ENCODE results near the gene EIF5.
"Not testable (repeated sequence)": the region's sequence is repeated elsewhere in the genome, so short reads cannot be mapped to it uniquely, and the experiment has no call there.

The EIF5 gene

DNA sequence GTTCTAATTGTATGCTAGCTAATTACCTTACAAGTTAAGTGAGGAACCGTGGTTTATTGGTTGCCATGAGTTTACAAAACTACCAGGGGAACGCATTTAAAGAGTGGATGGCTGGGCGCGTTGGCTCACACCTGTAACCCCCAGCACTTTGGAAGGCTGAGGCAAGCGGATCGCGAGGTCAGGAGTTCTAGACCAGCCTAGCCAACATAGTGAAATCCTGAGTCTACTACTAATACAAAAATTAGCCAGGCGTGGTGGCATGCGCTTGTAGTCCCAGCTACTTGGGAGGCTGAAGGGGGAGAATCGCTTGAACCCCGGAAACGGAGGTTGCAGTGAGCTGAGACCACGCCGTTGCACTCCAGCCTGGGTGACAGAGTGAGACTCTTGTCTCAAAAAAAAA is 2.2 kb downstream of the EIF5 start:
- no peak for DNase-seq (ENCODE audit: low read depth in 2 of 2)

DNA sequence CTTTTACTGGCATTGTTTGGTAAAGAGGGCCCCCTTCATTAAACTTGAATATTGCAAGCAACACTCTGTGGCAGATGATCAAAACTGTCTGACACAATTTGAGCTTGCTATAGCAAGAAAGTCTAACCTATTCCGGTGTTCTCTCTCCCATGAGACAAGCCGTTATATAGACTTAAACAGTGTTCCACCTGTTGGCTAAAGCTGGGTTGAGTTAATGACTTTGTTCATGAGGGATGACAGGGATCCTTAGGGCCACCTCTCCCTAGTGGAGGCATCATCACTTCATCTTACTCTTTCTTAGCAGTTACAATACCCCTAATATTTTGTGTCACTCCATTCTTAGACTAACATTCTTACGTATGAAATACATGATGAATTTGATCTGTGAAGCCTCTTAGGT is 3.8 kb downstream of the EIF5 start:
- no peak for DNase-seq (ENCODE audit: low read depth in 2 of 2)

DNA sequence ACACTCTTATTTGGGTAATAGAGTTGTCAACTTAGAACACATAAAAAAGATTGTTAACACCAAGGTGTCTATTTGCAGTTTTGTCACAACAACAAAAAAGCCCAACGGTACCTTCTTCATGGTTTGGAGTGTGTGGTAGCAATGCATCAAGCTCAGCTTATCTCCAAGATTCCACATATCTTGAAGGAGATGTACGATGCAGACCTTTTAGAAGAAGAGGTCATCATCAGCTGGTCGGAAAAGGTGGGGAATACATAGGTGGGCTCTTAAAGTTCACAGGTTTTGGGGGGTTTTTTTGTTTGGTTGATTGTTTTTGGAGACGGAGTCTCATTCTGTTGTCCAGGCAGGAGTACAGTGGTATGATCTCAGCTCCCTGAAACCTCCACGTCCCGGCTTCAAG is 5.5 kb downstream of the EIF5 start:
- DNase-seq (ENCODE audit: low read depth in 2 of 2) = no peak

DNA sequence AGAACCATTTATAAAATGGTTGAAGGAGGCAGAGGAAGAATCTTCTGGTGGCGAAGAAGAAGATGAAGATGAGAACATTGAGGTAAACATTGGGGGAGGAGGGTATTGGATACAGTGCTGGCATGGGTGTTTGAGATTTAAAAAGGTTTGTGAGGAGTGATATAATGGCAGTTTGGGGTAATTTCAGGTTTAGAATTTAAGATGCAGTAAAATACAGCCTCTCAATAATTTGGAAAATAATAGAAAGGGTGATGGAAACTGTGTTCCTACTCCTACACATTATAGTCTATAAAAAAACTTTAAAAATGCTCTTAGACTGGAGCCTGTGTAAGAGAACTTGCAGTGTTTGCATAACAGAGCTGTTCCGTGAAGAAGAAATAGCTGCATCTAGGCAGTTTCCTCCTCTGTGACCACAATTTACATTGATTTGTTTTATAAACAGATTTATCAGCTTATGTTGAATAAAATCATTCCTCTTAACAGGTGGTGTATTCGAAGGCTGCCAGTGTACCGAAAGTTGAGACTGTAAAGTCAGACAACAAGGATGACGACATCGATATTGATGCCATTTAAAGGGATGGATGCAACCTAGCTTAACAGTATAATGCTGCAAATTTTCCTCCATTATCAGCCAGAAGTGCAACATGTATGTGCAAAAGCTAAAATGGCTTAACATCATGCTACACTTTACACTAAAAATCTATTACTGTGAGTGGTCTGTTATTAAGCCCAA is 6.6 kb downstream of the EIF5 start:
- DNase-seq (ENCODE audit: low read depth in 2 of 2) = no peak

DNA sequence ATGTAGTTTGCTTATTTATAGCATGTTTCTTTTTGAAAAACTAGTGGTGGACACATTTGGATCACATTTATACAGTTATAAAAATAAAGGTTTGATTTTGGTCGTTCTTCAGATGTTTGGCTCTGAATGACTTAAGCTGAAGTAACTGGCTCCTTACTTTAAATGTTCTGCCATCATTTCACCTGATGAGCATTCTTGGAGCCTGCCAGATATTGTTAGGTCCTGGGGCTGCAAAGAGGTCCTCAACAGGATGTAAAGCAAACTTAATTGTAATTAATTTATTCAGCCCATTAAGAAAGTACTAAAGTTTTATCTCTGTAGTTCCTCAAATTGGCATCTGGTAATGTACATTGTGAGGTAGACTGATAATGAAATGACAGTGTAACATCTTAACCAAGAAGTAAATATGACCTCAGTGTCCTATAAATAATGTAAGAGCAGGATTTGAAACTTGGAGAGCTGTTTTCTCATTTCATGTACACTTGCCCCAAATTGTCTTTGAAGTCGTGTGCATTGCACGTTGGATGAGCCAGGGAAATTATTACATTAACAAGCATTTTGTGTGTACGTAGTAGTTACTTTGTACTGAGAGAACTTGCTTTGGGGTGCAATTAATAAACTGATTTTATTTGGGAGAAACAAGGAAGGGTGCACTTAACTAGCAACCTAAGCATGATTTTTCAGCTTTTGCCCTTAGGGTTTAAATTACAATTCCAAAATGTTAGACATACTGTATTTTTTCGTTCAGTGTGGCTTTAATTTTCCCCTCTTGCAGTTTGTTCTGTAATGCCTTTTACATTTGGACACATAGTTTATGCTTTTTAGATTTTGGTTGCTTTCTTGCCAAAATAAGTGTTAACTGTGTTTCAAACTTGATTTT is 7.5 kb downstream of the EIF5 start:
- no peak for DNase-seq (ENCODE audit: low read depth in 2 of 2)

DNA sequence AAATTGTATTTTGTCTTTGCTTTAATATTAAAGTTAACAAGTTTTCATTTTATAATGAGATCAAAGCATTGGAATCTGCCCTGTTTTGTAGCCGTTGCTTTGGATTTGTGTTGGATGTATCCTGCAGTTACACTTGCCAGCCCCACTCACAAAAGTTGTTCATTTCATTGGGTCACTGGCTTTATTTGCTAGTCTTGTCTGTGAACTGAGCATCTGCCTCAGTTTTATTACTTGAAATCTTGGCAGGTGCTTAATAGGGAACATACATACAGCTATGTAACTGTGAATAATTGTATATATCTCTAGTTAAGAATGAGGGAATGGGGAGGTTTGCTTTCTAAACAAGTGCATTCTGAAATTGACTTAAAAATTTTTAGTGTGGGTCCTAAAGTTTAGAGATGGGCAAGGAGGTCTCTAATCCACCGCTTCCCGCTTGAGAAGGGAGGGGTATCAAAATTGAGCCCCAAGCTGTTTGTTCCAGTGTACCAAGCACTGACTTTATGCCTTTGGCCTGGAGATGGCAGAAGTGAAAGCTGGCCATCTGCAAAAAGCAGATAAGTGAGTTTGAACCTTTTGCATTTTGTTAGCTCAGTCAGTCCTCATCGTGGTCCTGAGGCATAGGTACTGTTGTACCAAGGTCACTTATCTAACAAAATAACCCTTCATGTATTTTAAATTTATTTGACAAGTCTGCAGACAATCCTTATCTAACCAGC is 9.3 kb downstream of the EIF5 start:
- DNase-seq (ENCODE audit: low read depth in 2 of 2) = no peak

DNA sequence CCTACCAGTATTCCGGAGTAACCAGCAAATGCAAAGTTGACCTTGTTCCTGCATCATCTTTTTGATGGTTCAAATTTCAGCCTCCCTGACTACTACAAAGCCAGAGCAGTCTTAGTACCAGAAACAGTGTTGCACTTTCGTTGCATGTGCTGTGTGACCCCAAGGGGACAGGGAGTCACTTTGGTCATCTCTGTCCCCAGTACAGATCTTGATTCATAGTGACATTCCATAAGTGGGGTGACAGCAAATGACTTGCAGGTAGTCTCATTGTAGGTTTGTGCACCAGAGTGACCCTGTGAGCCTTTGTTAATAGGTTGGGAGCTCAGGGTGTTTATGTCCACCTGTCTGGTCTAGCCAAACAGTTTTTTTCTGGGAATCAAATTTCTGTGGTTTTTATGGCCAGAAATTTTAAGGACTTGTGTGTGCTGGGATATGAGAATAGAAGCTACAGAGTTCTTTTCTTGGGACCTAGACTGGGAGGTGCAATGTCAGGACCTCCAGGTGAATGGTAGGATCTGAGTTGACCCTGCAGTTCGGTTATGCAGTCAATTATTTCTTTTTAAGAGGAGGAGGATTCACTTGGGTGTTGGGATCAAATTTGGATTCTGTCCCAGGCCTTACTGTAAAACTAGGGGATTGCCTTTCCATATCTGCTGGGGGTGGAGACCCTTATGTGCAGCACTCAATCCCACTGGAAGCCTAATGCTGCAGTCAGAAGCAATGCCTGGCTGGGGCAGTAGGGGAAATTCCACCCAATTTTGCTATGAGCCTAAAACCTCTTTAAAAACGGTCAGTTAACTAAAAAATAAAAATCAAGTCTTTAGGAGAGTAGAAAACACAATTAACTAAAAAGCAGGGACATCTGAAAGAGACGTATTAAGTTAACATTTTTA is 10.1 kb downstream of the EIF5 start:
- DNase-seq (ENCODE audit: low read depth in 2 of 2) = no peak

DNA sequence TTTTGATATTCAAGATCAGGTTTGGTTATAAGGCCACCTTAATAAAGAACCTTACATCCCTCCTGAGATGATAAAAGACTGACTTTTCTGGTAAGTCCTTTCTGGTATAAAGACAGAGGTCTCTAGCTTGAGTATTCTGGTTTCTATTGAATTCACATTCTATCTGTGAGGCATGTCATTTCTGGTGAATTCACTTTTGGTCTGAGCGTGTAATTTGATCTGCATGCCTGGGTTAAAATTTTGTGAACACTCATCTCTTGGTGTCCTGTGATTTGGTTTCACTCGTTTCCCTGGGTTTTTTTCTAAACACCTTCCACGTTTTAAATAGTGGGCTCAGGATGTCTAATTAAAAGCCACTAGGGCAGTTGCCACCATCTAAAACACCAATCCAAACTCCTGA is 12.2 kb downstream of the EIF5 start:
- no peak for DNase-seq (ENCODE audit: low read depth in 2 of 2)

DNA sequence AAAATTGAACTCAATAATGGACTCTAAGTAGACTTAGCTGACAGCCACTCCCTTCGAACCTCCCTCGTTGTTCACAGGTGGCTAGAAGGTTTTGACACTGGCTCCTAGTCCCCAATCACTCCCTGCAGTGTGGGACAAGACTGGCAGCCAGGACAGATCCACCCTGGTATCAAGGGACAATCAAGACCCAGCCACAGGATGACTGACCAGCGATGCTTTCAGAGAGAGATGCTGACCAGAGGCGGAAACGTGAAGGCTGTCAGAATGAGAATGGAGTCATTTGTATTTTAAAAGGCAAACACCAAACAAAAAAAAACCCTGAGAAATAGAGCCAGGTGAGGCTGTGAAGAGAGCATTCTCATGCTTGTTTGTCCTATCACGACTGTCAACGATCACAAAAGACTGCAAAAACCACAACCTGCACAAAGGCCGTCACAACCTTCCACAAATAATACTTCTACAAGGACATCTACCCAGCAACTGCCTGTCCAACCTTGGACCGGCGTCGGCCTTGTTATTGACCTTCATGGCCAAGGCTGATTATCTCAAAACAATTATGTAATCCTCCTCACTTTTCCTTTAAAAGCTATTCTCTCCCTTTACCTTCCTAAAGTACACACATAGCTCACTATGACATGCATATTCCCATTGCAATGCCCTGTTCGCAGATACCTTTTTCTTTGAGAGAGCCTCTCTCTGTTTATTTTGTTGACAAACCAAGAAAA is 13.2 kb downstream of the EIF5 start:
- no peak for DNase-seq (ENCODE audit: low read depth in 2 of 2)

DNA sequence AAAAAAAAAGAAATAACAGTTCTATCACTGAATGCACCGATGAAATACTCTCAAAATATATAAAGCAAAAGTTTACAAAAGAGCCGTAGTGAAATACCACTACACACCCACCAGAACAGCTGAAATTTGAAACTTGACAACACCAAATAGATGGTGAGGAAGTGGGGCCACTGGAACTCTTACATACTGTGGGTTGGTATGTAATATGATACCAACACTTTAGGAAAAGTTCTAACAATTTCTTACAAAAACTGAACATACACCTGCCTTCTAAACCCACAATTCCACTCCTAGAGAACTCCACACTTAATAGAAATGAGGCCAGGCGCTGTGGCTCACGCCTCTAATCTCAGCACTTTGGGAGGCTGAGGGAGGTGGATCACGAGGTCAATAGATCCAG is 14.1 kb downstream of the EIF5 start:
- DNase-seq (ENCODE audit: low read depth in 2 of 2) = no peak

DNA sequence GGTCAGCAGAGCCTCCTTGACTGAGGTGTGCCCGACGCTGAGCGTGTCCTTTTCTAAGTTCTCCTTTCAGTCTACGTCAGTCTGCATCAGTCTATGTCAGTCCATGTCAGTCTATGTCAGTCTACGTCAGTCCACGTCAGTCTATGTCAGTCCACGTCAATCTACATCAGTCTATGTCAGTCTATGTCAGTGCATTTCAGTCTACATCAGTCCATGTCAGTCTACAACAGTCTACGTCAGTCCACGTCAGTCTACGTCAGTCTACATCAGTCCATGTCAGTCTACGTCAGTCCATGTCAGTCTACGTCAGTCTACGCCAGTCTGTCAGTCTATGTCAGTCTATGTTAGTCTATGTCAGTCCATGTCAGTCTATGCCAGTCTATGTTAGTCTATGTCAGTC is 15.9 kb downstream of the EIF5 start:
- no peak for DNase-seq (ENCODE audit: low read depth in 2 of 2)

DNA sequence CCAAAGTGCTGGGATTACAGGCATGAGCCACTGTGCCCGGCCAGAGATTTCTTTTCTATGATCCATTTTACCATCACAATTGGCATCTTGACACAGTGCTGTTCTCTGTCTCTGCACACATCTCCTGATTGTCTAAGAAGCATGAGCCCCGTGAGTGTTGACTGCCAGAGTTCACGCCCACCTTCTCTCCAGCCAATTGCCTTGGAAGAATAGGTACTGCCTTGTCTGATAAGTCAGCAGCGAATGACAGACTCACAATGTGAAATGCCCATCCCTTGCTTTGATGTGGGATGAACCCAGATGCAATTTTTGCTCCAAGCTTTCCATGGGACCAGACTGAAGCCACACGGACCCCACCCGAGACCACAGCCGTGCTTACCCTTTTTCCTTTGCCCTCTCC is 19.3 kb downstream of the EIF5 start:
- no peak for DNase-seq (ENCODE audit: low read depth in 2 of 2)

DNA sequence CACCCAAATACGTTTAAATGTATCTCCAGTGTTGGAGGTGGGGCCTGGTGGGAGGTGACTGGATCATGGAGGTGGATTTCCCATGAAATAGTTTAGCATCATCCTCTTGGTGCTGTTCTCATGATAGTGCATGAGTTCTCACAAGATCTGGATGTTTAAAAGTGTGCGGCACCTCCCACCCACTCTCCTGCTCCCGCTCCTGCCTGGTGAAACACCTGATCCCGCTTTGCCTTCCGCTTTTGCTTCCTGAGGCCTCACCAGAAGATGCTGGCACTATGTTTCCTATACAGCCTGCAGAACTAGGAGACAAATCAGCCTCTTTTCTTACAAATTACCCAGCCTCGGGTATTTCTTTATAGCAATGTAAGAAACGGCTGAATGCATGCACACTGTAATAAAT is 20.1 kb downstream of the EIF5 start:
- no peak for DNase-seq (ENCODE audit: low read depth in 2 of 2)

DNA sequence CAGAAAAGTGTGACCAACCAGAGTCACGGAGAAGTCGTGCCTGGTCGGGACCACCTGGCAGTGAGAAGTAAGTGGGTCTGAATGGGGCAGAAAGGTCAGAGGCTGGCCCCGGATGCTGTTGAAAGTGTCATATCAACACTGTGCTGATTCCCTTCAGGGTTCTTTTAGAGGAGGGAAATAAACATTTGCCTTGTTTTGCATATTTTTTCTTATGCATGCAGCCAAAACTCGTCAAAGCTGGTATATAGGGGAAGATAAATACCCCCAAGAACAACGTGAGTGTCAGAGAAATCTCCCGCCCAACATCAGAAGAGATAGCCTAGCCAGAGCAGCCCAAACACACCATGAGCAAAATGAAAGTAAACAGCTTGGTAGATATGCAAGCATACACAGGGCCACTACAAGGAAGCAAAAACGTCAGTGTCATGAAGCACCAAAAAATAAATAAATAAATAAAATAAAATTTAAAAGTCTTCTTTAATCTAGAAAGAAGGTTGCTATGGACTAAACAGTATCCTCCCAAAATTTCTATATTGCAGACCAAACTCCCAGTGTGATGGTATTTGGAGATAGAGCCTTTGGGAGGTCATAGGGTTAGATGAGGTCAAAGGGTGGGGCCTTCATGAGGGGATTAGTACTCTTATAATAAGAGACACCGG is 22.1 kb downstream of the EIF5 start:
- DNase-seq (ENCODE audit: low read depth in 2 of 2) = no peak

DNA sequence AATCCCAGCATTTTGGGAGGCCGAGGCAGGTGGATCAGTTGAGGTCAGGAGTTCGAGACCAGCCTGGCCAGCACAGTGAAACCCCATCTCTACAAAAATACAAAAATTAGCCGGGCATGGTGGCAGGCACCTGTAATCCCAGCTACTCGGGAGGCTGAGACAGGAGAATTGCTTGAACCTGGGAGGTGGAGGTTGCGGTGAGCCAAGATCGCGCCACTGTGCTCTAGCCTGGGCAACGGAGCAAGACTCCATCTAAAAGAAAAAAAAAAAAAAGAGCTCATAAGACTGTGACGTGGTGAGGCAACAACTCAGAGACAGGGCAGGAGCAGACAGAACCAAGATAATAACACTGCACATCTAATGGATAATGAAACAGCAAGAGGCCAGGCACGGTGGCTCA is 23.5 kb downstream of the EIF5 start:
- DNase-seq (ENCODE audit: low read depth in 2 of 2) = not testable (repeated sequence)

DNA sequence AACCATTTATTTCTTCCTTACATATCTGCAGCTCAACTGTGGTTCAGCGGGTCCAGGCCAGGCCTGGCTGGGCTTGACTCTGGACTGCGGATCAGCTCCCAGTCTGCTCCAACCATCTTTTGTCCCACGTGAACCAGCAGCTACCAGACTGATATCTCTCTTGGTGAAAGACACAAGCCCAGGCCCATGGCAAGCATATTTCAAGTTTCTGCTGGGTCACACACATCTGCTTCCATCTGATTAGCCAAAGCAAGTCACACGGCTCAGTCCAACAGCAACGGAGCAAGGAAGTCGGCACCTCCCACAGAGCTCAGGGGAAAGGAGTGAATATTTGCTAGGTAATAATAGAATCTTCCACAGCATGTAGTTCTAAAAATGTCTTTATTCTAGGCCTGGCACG is 26.5 kb downstream of the EIF5 start:
- no peak for DNase-seq (ENCODE audit: low read depth in 2 of 2)

DNA sequence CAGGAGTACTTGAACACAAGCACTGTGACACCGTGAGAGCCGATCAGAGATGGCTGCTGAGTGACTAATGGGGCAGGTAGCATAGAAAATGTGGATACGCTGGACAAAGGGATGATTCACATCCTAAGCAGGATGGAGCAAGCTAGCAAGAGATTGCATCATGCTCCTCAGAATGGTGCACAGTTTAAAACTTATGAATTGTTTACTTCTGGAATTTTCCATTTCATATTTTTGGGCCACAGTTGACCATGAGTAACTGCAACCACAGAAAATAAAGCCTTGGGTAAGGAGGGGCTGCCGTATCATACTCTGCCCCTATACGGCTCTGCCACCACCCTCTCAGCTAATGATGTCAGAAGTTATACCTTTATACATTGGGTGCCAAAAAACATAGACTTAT is 27.8 kb downstream of the EIF5 start:
- no peak for DNase-seq (ENCODE audit: low read depth in 2 of 2)

DNA sequence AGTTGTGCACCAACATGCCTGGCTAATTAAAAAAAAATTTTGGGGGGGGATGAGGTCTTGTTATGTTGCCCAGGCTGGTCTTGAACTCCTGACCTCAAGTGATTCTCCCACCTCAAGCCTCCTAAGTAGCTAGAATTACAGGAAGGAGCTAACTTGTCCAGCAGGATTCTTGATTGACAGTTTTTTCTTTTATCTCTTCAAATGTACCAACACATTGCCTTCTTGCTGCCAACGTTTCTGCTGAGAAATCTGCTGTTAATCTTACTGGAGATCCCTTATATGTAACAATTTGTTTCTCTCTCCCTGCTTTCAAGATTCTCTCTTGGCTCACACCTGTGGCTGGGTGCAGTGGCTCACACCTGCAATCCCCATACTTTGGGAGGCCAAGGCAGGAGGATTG is 28.7 kb downstream of the EIF5 start:
- no peak for DNase-seq (ENCODE audit: low read depth in 2 of 2)

DNA sequence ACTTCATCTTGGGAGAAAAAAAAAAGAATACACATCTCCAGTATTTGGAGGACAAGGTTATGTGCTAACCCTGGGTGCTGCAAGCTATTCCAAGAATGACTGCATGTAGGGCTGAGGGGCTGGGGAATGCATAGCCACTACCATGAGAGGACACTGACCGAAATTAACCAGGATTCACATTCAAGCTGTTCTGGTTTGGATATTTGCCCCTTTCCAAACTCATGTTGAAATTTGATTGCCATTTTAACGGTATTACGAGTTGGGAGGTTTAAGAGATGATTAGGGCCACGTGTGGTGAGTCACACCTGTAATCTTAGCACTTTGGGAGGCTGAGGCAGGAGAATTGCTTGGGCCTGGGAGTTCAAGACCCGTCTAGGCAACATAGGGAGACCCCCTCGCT is 32.7 kb downstream of the EIF5 start:
- no peak for DNase-seq (ENCODE audit: low read depth in 2 of 2)

DNA sequence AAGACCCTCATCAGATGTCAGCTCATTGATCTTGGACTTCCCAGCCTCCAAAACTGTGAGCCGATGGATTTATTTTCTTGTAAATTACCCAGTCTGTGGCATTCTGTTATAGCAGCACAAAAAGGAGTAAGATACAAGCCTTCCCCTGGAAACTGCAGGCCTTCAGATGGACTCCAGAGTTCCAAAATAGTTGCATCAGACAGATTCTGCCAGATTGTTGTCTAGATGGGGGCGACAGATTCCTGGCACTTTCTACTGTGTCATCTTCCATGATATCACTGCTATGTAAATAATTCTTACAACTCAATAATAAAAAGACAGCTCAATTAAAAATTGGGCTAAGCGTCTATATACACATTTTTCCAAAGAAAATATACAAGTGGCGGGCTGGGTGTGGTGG is 34.0 kb downstream of the EIF5 start:
- no peak for DNase-seq (ENCODE audit: low read depth in 2 of 2)

DNA sequence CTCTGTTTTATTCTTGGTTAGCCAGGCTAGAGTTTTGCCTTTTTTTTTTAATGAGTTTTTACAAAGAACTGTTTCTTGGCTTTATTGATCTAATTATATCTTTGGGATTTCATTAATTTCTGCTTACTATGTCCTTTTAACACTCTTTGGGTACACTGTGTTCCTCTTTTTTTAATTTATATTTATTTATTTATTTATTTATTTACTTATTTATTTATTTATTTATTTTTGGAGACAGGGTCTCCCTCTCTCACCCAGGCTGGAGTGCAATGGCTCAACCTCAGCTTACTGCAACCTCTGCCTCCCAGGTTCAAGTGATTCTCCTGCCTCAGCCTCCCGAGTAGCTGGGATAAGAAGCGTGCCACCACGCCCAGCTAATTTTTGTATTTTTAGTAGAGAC is 36.0 kb downstream of the EIF5 start:
- no peak for DNase-seq (ENCODE audit: low read depth in 2 of 2)

All from stimulated activated CD8-positive, alpha-beta memory T cell treated with anti-CD3 and anti-CD28 coated beads, Interleukin-7, amount 100 ng/mL, for 1 hour (primary cell).